Activated CD4-positive, alpha-beta T cell treated with anti-CD3 and anti-CD28 coated beads, Interleukin-2, amount 50 U/mL, for 24 hours (primary cell): ENCODE measurements around the gene MED12L.

Source experiments
- DNase-seq, 2 donors: peaks; one replicate each; pipeline ENCODE4 v3.0.0-alpha.2; 2020; ENCODE audit warnings: low read depth in 1 of 2, low spot score in 1 of 2

Gene MED12L

DNA sequence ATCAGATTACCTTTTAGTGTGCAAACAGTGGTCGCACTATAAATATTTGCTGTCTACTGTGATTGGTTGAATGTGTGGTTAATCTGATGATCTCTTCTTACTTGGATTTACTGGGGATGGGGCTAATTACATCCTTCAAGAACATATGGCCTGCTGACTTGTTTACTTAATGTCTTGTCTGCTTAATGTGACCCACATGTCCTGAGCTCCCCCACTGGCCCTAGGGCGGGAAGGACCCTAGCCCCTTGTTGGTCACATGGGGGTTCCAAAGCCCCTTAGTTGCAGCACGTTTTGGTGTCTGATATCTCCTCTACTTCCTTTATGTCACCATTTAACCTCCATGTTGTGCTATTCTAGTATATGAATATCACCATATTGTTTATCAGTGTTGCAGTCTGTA lies 316.9 kb downstream of the MED12L start:
- DNase-seq = no peak

DNA sequence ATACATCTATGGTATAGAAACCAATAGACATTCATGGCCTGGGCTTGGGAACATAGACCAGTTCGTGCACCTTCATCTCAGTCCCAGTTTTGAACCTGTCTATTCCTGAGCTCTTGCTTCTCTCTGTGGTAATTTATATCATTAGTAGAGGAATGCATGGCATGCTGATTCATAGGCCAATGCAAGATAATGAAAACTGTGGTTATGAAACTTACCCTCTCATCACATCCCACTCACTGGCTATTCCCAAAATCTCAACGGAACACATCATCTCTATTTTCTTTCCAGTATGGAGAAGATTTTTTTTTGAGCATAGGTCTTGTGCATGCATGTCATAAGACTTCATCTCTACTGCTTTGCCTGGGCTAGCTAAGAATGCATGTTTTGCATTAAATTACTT lies 317.8 kb downstream of the MED12L start:
- no peak for DNase-seq

DNA sequence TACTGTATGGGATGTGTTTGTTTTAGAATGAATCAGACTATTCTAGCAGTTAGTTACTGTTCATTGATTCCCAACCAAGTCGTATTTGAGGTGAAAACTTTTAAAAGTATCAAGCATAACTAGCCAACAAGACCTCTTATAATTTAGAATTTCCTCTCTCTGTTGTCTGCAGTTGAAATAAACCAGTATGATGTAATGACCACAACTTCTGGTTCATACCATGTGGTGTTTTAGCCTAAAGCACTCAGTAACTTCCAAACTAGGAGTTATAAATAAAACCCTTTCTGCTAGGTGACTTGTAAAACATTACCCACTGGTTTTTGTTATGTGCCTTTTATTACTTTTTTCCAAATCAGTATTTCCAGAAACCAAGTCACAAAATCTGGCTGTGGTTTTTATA lies 318.9 kb downstream of the MED12L start:
- DNase-seq = no peak

- DNase-seq = no peak
These were observed 322.5 kb downstream of the MED12L start for GRCh38 chr3:151407928-151408327.

DNA sequence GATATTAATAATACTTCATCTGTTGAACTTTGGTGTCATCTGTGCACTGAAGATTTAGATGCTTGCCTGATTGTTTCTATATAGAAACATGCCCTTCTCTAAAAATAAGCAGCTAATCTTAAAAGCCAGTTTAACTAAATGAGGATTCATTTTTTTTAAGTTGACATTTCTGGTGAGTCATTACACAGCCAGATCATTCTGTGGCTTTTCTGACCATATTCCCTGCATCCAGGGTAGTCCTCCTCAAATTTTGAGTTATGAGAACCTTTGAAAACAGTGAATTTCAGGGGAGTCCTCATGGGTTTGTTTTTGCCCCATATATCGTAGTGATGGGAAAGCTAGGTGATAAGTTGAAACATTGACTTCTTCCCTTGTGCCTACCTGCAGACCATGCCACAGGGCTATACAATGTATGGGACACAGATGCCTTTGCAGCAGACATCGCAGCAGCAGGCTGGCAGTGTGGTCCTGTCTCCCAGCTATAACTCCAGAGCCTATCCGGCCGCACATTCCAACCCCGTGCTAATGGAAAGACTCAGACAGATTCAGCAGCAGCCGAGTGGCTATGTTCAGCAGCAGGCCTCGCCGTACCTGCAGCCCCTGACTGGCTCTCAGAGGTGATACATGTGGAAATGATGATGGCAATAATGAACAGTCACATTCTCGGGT lies 325.6 kb downstream of the MED12L start:
- no peak for DNase-seq

DNA sequence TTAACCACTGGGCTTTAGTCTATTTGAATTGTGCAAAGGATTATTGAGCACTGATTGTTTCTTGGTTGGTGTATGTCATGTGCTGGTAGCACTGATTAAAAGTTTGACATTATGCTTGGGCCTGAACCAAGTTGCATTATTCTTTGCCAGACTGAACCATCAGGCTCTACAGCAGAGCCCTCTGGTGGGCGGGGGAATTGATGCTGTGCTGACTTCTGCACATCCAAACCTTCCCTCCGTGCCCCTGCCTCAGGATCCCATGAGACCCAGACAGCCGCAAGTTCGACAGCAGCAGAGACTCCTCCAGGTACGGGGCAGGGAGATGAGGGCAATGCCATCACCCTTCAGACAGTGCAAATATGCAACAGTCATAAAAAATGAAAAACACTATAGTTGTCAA lies 327.5 kb downstream of the MED12L start:
- DNase-seq = no peak

DNA sequence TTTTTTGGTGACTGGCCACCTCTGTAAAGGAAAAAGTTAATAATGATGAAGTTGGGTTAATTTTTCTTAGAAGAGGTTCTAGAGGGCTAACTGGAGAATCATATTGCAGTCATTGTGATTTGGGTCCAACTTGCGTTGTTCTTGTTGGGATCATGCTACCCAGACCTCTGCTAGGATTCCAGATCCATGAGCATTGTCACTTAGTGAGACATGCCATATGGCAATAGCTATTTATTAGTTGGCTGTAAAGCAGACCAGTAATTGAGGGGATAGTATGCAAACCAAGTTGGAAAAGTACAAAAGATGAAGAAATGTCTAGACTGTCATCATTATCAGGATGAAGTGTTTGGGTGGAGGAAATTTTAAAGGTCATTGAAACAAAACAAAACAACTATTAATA lies 329.8 kb downstream of the MED12L start:
- no peak for DNase-seq

- DNase-seq = no peak
These were observed 334.3 kb downstream of the MED12L start for GRCh38 chr3:151419806-151420205.

- DNase-seq = no peak
These were observed 336.5 kb downstream of the MED12L start for GRCh38 chr3:151421938-151422337.

DNA sequence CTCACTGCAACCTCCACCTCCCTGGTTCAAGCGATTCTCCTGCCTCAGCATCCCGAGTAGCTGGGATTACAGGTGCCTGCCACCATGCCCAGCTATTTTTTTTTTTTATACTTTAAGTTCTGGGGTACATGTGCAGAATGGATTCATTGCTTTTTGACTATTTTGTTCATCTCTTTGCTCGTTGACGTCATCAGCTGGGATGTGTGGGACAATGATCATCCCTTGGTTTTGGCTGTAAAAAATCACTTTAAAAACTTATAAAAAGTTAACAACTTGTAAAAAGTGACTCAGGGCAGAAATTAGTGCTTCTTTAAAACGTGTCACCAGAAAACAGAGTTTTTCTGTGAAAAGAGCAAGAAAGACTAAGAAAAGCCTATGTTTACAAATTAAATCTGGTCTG lies 337.6 kb downstream of the MED12L start:
- DNase-seq = no peak

- no peak for DNase-seq
These were observed 340.3 kb downstream of the MED12L start for GRCh38 chr3:151425627-151426340.

DNA sequence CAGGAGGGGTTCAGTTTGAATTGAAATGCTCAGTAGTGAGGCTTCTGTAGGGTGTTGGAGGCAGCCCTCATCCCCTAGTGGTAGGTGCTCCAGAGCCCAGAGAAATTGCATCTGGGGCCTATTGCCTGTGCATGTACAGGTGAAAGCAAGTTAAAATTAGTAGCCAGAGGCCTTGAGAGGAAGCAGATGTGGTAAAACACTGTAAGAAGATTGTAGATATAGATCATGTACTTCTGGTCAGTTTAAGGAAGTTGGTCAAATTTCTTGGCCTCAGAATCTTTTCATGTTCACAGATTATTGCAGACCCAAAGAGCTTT lies 340.8 kb downstream of the MED12L start:
- DNase-seq = no peak

DNA sequence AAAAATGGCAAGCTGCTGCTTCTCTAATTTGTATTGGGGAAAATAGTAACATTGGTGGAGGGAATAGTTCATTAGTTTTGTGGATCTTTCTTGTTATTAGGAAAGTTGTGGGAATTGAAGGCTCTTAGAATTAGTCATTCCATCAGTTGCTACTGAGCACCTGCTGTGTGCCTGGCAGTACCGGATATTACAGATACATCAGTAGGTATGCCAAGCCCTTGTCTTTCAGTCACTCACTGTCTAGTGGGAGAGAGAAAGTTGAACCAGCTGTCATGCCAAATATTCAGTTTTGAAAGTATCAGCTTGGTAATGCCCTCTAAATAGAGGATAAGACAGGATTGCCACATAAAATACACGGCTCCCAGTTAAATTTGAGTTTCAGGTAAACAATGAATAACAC lies 342.9 kb downstream of the MED12L start:
- DNase-seq = no peak

GRCh38 chr3:151430821-151431484 lies 345.5 kb downstream of the MED12L start:
- DNase-seq = no peak

GRCh38 chr3:151431940-151432339 lies 346.5 kb downstream of the MED12L start:
- DNase-seq = no peak

DNA sequence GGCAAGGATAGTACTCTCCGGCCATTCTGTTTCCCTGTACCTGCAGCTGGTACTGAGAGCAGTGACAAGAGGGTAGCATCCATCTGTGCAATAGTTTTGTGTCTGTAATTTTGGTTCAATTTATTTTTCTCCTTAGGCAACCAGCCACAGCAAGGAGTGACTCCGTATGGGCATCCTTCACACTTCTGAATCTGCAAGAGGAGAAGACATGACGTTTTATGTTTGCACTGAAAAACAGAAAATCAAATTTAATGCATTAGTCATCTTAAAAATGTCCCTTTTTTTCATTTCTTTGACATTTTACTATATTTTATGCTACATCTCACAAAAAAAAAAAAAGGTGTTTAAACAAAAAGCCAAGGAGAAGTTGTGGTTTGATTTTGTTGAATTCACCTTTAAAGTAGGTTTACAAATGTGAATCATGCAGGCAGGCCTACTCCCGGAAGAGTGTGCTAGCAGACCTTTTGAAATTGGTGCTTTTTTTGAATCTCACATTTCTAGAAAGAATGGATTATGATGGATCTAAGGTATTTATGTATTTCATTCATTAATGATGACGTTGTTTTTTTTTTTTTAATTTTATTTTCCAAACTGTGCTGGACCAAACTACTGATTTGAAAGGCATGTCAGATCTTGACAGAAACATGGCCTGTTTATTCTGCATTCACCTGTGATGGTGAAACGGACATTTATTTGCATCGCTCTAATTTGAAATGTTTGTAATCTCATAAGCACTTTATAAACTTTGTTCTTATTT lies 347.3 kb downstream of the MED12L start:
- no peak for DNase-seq

DNA sequence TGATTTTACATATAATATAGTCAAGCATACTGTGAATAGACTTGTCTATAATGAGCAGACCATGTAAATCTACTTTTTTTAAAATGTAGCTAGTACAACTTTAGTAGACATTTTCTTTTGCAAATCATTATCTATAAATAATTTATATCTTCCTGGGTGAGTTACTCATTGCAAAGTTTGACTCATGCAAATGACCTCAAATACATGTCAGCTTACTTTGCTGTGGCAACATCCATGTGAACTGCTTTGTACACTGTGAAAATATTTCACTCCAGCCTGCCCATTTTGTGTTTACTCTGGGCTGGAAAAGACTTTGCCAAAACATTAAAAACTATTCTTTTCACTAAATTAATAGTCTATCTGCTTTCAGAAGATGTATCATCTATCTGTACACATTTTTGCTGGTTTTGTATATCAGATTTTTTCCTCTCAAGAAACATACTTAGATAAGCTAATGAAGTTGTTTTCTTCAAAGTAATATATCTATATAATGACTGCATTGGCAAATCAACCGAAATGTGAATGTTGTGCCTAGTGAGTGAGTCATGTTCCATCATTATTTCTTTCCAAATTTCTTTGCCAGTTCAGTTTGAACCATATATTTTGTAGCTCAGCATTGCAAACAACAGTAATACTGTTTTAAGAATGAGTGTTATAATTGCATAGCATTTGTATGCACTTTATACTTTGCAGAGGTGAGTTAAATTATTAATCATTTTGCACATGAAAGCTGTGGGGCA lies 348.9 kb downstream of the MED12L start:
- DNase-seq = no peak

DNA sequence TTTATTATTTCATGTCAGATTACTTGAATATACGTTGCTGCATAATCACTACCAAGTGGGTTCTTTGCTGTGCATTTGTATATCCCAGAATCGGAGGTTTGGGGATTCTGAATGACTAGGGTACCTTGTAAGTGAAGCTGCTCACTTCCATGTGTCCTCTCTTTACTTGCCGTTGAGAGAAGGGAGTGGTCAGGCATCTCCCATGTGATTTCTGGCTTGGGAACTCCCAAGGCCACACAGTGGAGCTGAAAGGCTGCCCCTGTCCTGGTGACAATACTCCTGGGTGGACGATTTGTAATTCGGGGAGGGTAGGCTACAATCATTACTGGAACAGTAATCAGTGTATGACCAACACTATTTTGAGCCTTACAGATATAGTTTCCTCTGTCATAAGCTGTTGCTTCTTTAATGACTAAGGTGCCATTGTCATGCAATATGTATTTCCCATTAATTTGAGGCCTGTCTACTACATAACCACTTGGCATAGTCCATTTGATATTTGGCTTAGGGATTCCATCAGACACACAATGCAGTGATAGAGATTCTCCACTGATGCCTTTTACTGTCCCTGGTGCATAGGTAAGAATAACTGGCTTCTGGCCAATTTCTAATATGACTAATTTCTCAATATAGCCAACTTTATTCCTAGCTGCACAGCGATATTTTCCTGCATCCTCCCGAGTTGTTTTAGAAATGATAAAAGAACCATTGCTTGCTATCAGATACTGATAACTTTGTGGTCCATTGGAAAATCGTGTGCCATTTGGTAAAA lies 351.4 kb downstream of the MED12L start:
- DNase-seq = no peak

- no peak for DNase-seq
These were observed 352.4 kb downstream of the MED12L start for GRCh38 chr3:151437906-151438305.

- DNase-seq = peak in 1 of 2 donors; percentile 7
These were observed 354.2 kb downstream of the MED12L start for GRCh38 chr3:151439652-151440125.
